PC-9 (cell line): ENCODE results near the gene SERINC2.

Experiments
- EZH2 ChIP-seq: fragments of 200-600 bp; sonication (generic); IDR thresholded peaks from 2 replicates; pipeline ENCODE4 v1.8.0; 2017; ENCODE audit warnings: antibody characterized with exemption, low read depth
- TF ChIP-seq, protein P1 (sequence below): fragments of 200-600 bp; sonication (generic); conservative IDR thresholded peaks from 2 replicates; pipeline ENCODE4 v1.6.1; 2017; ENCODE audit warnings: mixed run types, antibody characterized with exemption, mild to moderate bottlenecking, moderate library complexity

DNA sequence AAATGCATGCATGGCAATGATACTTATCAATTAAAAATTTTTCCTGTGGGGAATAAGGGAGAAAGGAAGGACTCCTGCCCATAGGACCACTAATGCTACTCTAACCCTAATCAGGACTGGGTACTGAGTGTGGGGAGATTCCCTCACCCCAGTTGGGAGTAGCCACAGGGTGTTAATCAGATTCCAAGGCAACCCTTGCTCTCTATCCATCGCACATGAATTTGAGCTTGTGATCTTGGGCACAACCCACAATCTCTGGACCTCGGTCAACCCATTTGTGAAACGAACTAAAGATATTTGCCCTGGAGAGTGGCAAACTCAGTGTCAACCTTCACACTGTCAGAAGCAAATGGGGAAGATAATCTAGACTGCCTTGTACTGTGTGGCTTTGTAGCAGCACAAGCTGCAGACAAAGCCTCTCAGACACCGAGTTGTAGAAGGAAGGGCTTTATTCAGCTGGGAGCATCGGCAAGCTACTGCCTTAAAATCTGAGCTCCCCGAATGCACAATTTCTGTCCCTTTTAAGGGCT is 69.5 kb downstream of the SERINC2 start:
- TF ChIP-seq, protein P1, sequence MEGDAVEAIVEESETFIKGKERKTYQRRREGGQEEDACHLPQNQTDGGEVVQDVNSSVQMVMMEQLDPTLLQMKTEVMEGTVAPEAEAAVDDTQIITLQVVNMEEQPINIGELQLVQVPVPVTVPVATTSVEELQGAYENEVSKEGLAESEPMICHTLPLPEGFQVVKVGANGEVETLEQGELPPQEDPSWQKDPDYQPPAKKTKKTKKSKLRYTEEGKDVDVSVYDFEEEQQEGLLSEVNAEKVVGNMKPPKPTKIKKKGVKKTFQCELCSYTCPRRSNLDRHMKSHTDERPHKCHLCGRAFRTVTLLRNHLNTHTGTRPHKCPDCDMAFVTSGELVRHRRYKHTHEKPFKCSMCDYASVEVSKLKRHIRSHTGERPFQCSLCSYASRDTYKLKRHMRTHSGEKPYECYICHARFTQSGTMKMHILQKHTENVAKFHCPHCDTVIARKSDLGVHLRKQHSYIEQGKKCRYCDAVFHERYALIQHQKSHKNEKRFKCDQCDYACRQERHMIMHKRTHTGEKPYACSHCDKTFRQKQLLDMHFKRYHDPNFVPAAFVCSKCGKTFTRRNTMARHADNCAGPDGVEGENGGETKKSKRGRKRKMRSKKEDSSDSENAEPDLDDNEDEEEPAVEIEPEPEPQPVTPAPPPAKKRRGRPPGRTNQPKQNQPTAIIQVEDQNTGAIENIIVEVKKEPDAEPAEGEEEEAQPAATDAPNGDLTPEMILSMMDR, result no peak
- no peak for TF ChIP-seq EZH2
